GM18499 (cell line): ENCODE results near the gene CCL27.
A peak's percentile ranks its signal among the peaks of the same experiment; 100 is the strongest.
"Not testable (repeated sequence)": the region's sequence is repeated elsewhere in the genome, so short reads cannot be mapped to it uniquely, and the experiment has no call there.

Experiments
- ATAC-seq: cut with Tn5 transposase; IDR thresholded peaks from one replicate; pipeline ENCODE4 v1.9.1; 2021; ENCODE audit warnings: moderate number of reproducible peaks; ENCODE audit not compliant: insufficient read depth, unreplicated experiment

Gene CCL27

GRCh38 chr9:34652602-34653000, 9.9 kb downstream of the CCL27 start:
- no peak for ATAC-seq

GRCh38 chr9:34651876-34652601, 10.4 kb downstream of the CCL27 start, which contains the start of gene IL11RA:
Gene IL11RA, plus strand, starts transcription at chr9:34652185. Its CDS starts 3,033 bp downstream, at chr9:34655218.
- no peak for ATAC-seq

GRCh38 chr9:34651321-34651720, 11.1 kb downstream of the CCL27 start:
- no peak for ATAC-seq

GRCh38 chr9:34650816-34651215, 11.6 kb downstream of the CCL27 start:
- ATAC-seq, result no peak

GRCh38 chr9:34648673-34649072, 13.8 kb downstream of the CCL27 start:
- no peak for ATAC-seq

- no peak for ATAC-seq
Observed at GRCh38 chr9:34647651-34648050, 14.8 kb downstream of the CCL27 start.

- no peak for ATAC-seq
Observed at GRCh38 chr9:34647084-34647403, 15.4 kb downstream of the CCL27 start.

GRCh38 chr9:34646211-34647083, 16.0 kb downstream of the CCL27 start, which contains the start of gene GALT:
Gene GALT, plus strand, starts transcription at chr9:34646675. Its CDS starts 30 bp downstream, at chr9:34646705.
- ATAC-seq, result peak; percentile 60

- no peak for ATAC-seq
Observed at GRCh38 chr9:34644766-34645314, 17.6 kb downstream of the CCL27 start.

GRCh38 chr9:34642679-34643078, 19.8 kb downstream of the CCL27 start:
- ATAC-seq, result no peak

GRCh38 chr9:34639322-34639721, 23.1 kb downstream of the CCL27 start:
- not testable (repeated sequence) for ATAC-seq

- ATAC-seq, result no peak
Observed at GRCh38 chr9:34638138-34638445, 24.4 kb downstream of the CCL27 start.

GRCh38 chr9:34637356-34638137, 24.9 kb downstream of the CCL27 start, which contains the start of gene SIGMAR1:
Gene SIGMAR1, minus strand, starts transcription at chr9:34637787. Its CDS starts 90 bp downstream, at chr9:34637697.
- peak; percentile 41 for ATAC-seq

GRCh38 chr9:34636791-34637355, 25.6 kb downstream of the CCL27 start:
- ATAC-seq, result no peak

GRCh38 chr9:34635556-34635955, 26.9 kb downstream of the CCL27 start:
- ATAC-seq, result no peak

- no peak for ATAC-seq
Observed at GRCh38 chr9:34634551-34635248, 27.8 kb downstream of the CCL27 start.

GRCh38 chr9:34633851-34634550, 28.5 kb downstream of the CCL27 start:
- no peak for ATAC-seq

- no peak for ATAC-seq
Observed at GRCh38 chr9:34633166-34633565, 29.3 kb downstream of the CCL27 start.
